GM23338 (cell line): ENCODE data around the gene GPR87. TPM values are rescaled to one million over a fixed set of nuclear protein-coding genes. Genes with fewer than 3 reads are reported as not detected.

Experiments
- ATAC-seq: fragments of 200-7000 bp; cut with Tn5 transposase; 3 replicates; pipeline ENCODE4 v1.9.1; 2020
- DNase-seq: peaks from one replicate; pipeline ENCODE4 v3.0.0-alpha.2; 2015; ENCODE audit warnings: low spot score
- H2AFZ ChIP-seq: fragments of 200-600 bp; sonication (generic); 2 replicates; pipeline ENCODE4 v1.8.0; 2016; ENCODE audit warnings: antibody characterized with exemption, mild to moderate bottlenecking, moderate library complexity
- H3F3A ChIP-seq: fragments of 200-600 bp; sonication (generic); replicated peaks from 2 replicates; pipeline ENCODE4 v1.8.0; 2017; ENCODE audit warnings: antibody characterized with exemption, mixed run types, low read depth
- H3K27ac ChIP-seq: fragments of 200-600 bp; sonication (generic); 2 replicates; pipeline ENCODE4 v1.6.1; 2016; ENCODE audit warnings: low read depth
- H3K27me3 ChIP-seq: fragments of 200-600 bp; sonication (generic); 2 replicates; pipeline ENCODE4 v1.8.0; 2016; ENCODE audit warnings: mild to moderate bottlenecking, mixed run types, moderate library complexity; ENCODE audit not compliant: insufficient read depth
- H3K36me3 ChIP-seq: fragments of 200-600 bp; sonication (generic); 2 replicates; pipeline ENCODE4 v1.8.0; 2016; ENCODE audit warnings: mild to moderate bottlenecking; ENCODE audit not compliant: insufficient read depth
- H3K4me1 ChIP-seq: fragments of 200-600 bp; sonication (generic); 2 replicates; pipeline ENCODE4 v1.8.0; 2016; ENCODE audit warnings: mild to moderate bottlenecking, moderate library complexity; ENCODE audit not compliant: insufficient read depth
- H3K4me2 ChIP-seq: fragments of 200-600 bp; sonication (generic); 2 replicates; pipeline ENCODE4 v1.7.1; 2017; ENCODE audit warnings: mixed run types
- H3K4me3 ChIP-seq: fragments of 200-600 bp; sonication (generic); 2 replicates; pipeline ENCODE4 v1.6.1; 2016; ENCODE audit warnings: mixed run types
- H3K79me2 ChIP-seq: fragments of 200-600 bp; sonication (generic); replicated peaks from 2 replicates; pipeline ENCODE4 v1.8.0; 2017; ENCODE audit warnings: mild to moderate bottlenecking; ENCODE audit not compliant: insufficient read depth
- H3K9me2 ChIP-seq: fragments of 200-600 bp; sonication (generic); 2 replicates; pipeline ENCODE4 v1.8.0; 2017; ENCODE audit not compliant: insufficient read depth
- H4K20me1 ChIP-seq: fragments of 200-600 bp; sonication (generic); replicated peaks from 2 replicates; pipeline ENCODE4 v1.8.0; 2017; ENCODE audit warnings: mild to moderate bottlenecking; ENCODE audit not compliant: insufficient read depth
- H3K27ac Mint-ChIP-seq: 2 replicates; pipeline ENCODE4 v1.8.0; 2020; ENCODE audit warnings: inconsistent platforms, mild to moderate bottlenecking, moderate library complexity, mixed read lengths
- H3K27me3 Mint-ChIP-seq: 3 replicates; pipeline ENCODE4 v1.8.0; 2022; ENCODE audit warnings: low read depth, mild to moderate bottlenecking, moderate library complexity, mixed read lengths, inconsistent platforms; ENCODE audit not compliant: insufficient read depth, poor library complexity
- H3K36me3 Mint-ChIP-seq: 3 replicates; pipeline ENCODE4 v1.8.0; 2021; ENCODE audit warnings: low read depth, mild to moderate bottlenecking, inconsistent platforms, moderate library complexity, mixed read lengths
- H3K4me1 Mint-ChIP-seq: 3 replicates; pipeline ENCODE4 v1.8.0; 2020; ENCODE audit warnings: mild to moderate bottlenecking, inconsistent platforms, mixed read lengths
- H3K4me3 Mint-ChIP-seq: 3 replicates; pipeline ENCODE4 v1.8.0; 2021; ENCODE audit warnings: moderate library complexity, mild to moderate bottlenecking, inconsistent platforms, mixed read lengths
- H3K9me3 Mint-ChIP-seq: 3 replicates; pipeline ENCODE4 v1.8.0; 2020; ENCODE audit warnings: moderate library complexity, mild to moderate bottlenecking, inconsistent platforms, mixed read lengths
- CREB1 ChIP-seq: fragments of 250-450 bp; sonication (Bioruptor Pico); IDR thresholded peaks from 2 replicates; pipeline ENCODE4 v1.5.0; 2020; ENCODE audit warnings: low read depth, mild to moderate bottlenecking, moderate library complexity
- CTCF ChIP-seq, 2 experiments: fragments of 200-600 bp in 1 of 2; sonication (generic) in 1 of 2; conservative IDR thresholded peaks; 2 replicates each; pipeline versions ENCODE4 v1.5.1 to v1.6.1; 2016 to 2017; ENCODE audit warnings: antibody characterized with exemption in 2 of 2, low read depth in 2 of 2, mild to moderate bottlenecking in 2 of 2, moderate library complexity in 1 of 2
- ETS1 ChIP-seq: IDR thresholded peaks from 2 replicates; pipeline ENCODE4 v1.6.1; 2016; ENCODE audit warnings: antibody characterized with exemption
- EZH2 ChIP-seq: fragments of 200-600 bp; sonication (generic); IDR thresholded peaks from one replicate; pipeline ENCODE4 v1.8.0; 2017; ENCODE audit warnings: antibody characterized with exemption, mild to moderate bottlenecking, low read depth; ENCODE audit not compliant: unreplicated experiment
- EZH2phosphoT487 ChIP-seq: fragments of 200-600 bp; sonication (generic); IDR thresholded peaks from one replicate; pipeline ENCODE4 v1.8.1; 2018; ENCODE audit warnings: antibody characterized with exemption; ENCODE audit not compliant: unreplicated experiment
- JUNB ChIP-seq: IDR thresholded peaks from one replicate; pipeline ENCODE4 v1.6.1; 2016; ENCODE audit warnings: antibody characterized with exemption; ENCODE audit not compliant: unreplicated experiment
- NANOG ChIP-seq: IDR thresholded peaks from 2 replicates; pipeline ENCODE4 v1.6.1; 2016; ENCODE audit warnings: antibody characterized with exemption, borderline replicate concordance
- POLR2AphosphoS5 ChIP-seq: IDR thresholded peaks from 2 replicates; pipeline ENCODE4 v1.6.1; 2016; ENCODE audit warnings: antibody characterized with exemption, low read depth
- STAT1 ChIP-seq: IDR thresholded peaks from one replicate; pipeline ENCODE4 v1.6.1; 2016; ENCODE audit warnings: antibody characterized with exemption; ENCODE audit not compliant: unreplicated experiment
- ZNF331 ChIP-seq: fragments of 250-450 bp; sonication (Bioruptor Pico); IDR thresholded peaks from 2 replicates; pipeline ENCODE4 v1.5.0; 2020; ENCODE audit warnings: low read depth, mild to moderate bottlenecking, moderate library complexity
- polyA plus RNA-seq: library from polyadenylated mRNA; unstranded; fragments of >200 nt; fragmentation: Nextera tagmentation; extraction: Ambion mirVana; gene quantifications from 2 replicates; pipeline ENCODE4 v1.2.1, GENCODE V29; 2016
- total RNA-seq: library from RNA; depleted of rRNA; stranded (reverse); fragments of >200 nt; shearing (Covaris generic); gene quantifications from 2 replicates; pipeline ENCODE4 v1.2.3, GENCODE V29; 2014

The GPR87 gene
- total and polyA plus RNA-seq, 2 experiments from 2014 or later = 0.21 TPM; not detected in 1

GRCh38 chr3:151306168-151306810 lies 10.3 kb downstream of the GPR87 start (continued):
- TF ChIP-seq ETS1 = no peak
- TF ChIP-seq CREB1 (CRISPR knock-in tag) = no peak
- TF ChIP-seq STAT1 = no peak

- no peak overlapping the region; the same call in 2 of the 3 replicates for H3K4me3 Mint-ChIP-seq
- Histone ChIP-seq H3K4me2 (no peak overlapping the region), H3K4me3 (no peak overlapping the region), H3K27me3 (no peaks in the 10 kb centered on the region), H3K27ac (no peak overlapping the region), H4K20me1 (no peaks in the 10 kb centered on the region), H2AFZ (no peak overlapping the region), H3K4me1 (peaks cover 12% of the 10 kb centered on the region), H3K36me3 (no peaks in the 10 kb centered on the region), H3K79me2 (no peaks in the 10 kb centered on the region), H3K9me2 (no peaks in the 10 kb centered on the region), H3F3A (no peaks in the 10 kb centered on the region)
- peak; percentile 11; the same call in 2 of the 3 replicates for ATAC-seq
- no peak for DNase-seq
- peak overlapping the region; percentile 72; the same call in 1 of the 2 replicates for H3K27ac Mint-ChIP-seq
- no peaks in the 10 kb centered on the region for H3K9me3 Mint-ChIP-seq
- peaks cover 2% of the 10 kb centered on the region for H3K27me3 Mint-ChIP-seq
- TF ChIP-seq POLR2AphosphoS5 (no peak), ETS1 (no peak), JUNB (no peak), NANOG (no peak), EZH2 (no peak), EZH2phosphoT487 (no peak), ZNF331 (CRISPR knock-in tag) (no peak)
- no peaks in the 10 kb centered on the region for H3K36me3 Mint-ChIP-seq
- peaks cover 60% of the 10 kb centered on the region for H3K4me1 Mint-ChIP-seq
Measured at GRCh38 chr3:151305775-151306151, 10.9 kb downstream of the GPR87 start.

GRCh38 chr3:151305060-151305774 lies 11.4 kb downstream of the GPR87 start:
- peak; percentile 93 for DNase-seq
- Mint-ChIP-seq H3K4me3 (peak overlapping the region; percentile 23; the same call in 1 of the 3 replicates), H3K27me3 (peaks cover 2% of the 10 kb centered on the region), H3K4me1 (peaks cover 60% of the 10 kb centered on the region), H3K9me3 (no peaks in the 10 kb centered on the region), H3K27ac (peak overlapping the region; percentile 72; the same call in 1 of the 2 replicates), H3K36me3 (no peaks in the 10 kb centered on the region)
- H3K36me3 ChIP-seq = no peaks in the 10 kb centered on the region
- no peaks in the 10 kb centered on the region for H3K79me2 ChIP-seq
- H3K4me1 ChIP-seq = peaks cover 12% of the 10 kb centered on the region
- H3K4me2 ChIP-seq = 0 out of 2 replicates have a peak overlapping the region, but pooled peaks have one; percentile 5
- peak; percentile 92 for ATAC-seq
- no peaks in the 10 kb centered on the region for H3K27me3 ChIP-seq
- H3K4me3 ChIP-seq = no peak overlapping the region
- H3K9me2 ChIP-seq = no peaks in the 10 kb centered on the region
- H3K27ac ChIP-seq = peak overlapping the region; percentile 61; the same call in 1 of the 2 replicates
- H3F3A ChIP-seq = no peaks in the 10 kb centered on the region
- no peak overlapping the region for H2AFZ ChIP-seq
- H4K20me1 ChIP-seq = no peaks in the 10 kb centered on the region
- TF ChIP-seq EZH2phosphoT487 (no peak), ETS1 (no peak), JUNB (no peak), CTCF (conservative IDR thresholded peaks at IDR 0.05; ENCODE audit: low read depth in 2 of 2) (peak in 1 of 2 experiments; percentile 53; a peak in 2 of 4 replicates)
